Measurements from ENCODE around the gene XRCC1.

XRCC1 gene

DNA sequence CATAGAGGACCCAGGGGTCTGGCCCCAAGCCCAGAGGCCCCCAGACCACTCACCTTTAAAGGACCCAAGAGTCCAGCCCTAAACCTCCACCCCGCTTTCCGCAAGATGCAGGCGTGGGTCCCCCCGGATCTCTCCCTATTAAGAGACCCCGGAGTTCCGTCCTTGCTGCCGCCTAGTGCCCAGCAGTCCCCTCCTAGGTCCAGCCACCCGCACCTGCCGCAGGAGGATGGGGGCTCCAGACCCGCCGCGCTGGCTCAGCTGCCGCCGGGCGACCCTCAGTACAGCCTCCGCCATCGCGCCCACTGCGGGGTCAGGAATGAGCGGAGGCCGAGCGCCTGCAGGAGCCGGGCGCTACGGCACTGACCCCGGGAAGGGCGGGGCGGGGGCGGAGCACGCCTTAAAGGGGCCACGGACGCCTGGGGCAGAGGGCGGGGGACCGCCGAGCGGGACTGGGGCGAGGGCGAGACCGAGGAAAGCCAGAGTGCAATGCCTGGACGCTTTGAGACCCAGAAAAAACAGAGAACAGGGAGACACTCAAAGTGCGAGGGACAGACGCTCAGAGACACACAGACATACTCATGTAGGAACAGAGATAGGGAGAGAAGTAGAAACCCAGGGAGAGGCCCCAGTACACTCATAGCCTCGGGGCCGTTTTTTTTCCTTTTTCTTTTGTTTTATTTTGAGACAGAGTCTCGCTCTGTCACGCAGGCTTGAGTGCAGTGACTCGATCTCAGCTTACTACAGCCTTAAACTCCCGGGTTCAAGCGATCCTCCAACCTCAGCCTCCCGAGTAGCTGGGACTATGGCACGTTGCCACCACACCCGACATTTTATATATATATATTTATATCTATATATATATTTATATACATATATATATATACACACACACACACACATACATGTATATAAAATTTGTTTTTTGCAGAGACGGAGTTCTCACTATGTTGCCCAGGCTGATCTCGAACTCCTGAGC, 48.2 kb downstream of the XRCC1 start, which contains the start of gene ETHE1 (continued):
- TF ChIP-seq, protein P1, sequence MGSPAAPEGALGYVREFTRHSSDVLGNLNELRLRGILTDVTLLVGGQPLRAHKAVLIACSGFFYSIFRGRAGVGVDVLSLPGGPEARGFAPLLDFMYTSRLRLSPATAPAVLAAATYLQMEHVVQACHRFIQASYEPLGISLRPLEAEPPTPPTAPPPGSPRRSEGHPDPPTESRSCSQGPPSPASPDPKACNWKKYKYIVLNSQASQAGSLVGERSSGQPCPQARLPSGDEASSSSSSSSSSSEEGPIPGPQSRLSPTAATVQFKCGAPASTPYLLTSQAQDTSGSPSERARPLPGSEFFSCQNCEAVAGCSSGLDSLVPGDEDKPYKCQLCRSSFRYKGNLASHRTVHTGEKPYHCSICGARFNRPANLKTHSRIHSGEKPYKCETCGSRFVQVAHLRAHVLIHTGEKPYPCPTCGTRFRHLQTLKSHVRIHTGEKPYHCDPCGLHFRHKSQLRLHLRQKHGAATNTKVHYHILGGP (tag by site-specific recombination; IDR thresholded peaks at IDR 0.05) = no peak
- peak; percentile 56; the same call in 1 of the 2 replicates for TF ChIP-seq OSR2 (tag by site-specific recombination; IDR thresholded peaks at IDR 0.05)
- TF ChIP-seq MEIS1 (CRISPR knock-in tag; IDR thresholded peaks at IDR 0.05; ENCODE audit: borderline replicate concordance) = no peak
- TF ChIP-seq ZNF394 (tag by site-specific recombination; IDR thresholded peaks at IDR 0.05; ENCODE audit: borderline replicate concordance) = peak; percentile 64; the same call in 1 of the 2 replicates
- TF ChIP-seq KLF7 (tag by site-specific recombination; IDR thresholded peaks at IDR 0.05; ENCODE audit: borderline replicate concordance) = peak; percentile 97
- peak; percentile 86 for TF ChIP-seq ZNF600 (tag by site-specific recombination; IDR thresholded peaks at IDR 0.05)
- TF ChIP-seq ZFP3 (tag by site-specific recombination; IDR thresholded peaks at IDR 0.05; ENCODE audit: low read depth) = no peak

DNA sequence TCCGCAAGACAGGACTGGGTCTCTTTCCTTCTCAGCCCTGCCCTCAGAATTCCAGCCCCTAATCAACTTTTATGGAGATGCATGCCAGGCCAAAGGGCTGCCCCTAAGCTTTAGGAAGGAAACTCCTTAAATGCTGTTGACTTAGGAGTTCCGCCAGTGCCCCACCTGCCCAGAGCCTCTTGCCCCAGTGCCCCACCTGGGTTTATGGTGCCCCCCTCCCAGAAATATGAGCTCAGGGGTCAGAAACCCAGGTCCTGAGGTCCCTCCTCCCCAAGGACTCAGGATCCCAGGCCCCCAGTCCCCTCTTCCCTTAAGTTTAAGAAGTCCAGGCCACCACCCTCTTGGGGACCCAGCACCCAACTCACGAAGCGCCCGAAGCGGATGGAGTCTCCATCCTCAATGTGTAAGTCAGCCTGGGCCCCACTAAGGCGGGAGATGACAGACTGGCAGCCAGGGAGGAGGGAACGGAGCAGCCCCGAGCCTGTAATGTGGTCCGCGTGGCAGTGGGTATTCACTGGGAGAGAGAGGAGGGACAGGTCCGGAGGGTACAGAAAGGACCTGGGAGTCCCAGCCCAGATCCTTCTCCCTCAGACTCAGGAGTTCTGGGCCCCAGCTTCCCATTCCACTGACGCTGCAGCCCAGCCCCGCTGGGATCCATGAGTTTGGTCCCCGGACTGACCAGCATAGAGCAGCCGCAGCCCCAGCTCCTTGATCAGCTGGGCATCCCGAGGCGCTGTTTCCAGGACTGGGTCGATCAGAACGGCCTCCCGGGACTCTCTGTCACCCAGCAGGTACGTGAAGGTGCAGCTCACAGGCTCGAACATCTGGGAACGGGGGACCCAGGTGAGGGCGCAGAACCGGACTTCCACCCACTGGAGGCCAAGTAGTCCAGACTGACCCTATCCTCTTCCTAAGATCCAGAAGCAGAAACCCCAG, 49.2 kb downstream of the XRCC1 start:
- H3K36me3 ChIP-seq (ENCODE audit: control insufficient read depth in 2 of 2, insufficient read depth in 1 of 2, low read length in 2 of 2) = peaks cover 0 to 13% of the 10 kb centered on the region in 2 experiments; a peak in 1 of 3 replicates
- CTCF ChIA-PET = interaction anchor here (0.6 to 14.5 kb wide), 9 partner anchors 7 to 100 kb away, joined by 3 to 749 read pairs (median 5); partner anchors contain the start of gene PHLDB3
- peaks cover 30% of the 10 kb centered on the region for H3K4me1 ChIP-seq (ENCODE audit: control insufficient read depth, insufficient read depth, low read length)
- H3K9me3 ChIP-seq (ENCODE audit: control insufficient read depth, insufficient read depth, low read depth, low read length) = no peaks in the 10 kb centered on the region
- POLR2A ChIA-PET = interaction anchor here (0.5 to 2.7 kb wide), 4 partner anchors 9 to 106 kb away, joined by 3 to 10 read pairs (median 4); no protein-coding TSS in a partner anchor
- H3K4me3 ChIP-seq (ENCODE audit: low read depth, low read length) = peak overlapping the region; percentile 60
- H3K27ac ChIP-seq (ENCODE audit: extremely low read depth, low read depth, low read length) = no peak overlapping the region; the same call in 1 of the 2 replicates
- TF ChIP-seq, protein P2, sequence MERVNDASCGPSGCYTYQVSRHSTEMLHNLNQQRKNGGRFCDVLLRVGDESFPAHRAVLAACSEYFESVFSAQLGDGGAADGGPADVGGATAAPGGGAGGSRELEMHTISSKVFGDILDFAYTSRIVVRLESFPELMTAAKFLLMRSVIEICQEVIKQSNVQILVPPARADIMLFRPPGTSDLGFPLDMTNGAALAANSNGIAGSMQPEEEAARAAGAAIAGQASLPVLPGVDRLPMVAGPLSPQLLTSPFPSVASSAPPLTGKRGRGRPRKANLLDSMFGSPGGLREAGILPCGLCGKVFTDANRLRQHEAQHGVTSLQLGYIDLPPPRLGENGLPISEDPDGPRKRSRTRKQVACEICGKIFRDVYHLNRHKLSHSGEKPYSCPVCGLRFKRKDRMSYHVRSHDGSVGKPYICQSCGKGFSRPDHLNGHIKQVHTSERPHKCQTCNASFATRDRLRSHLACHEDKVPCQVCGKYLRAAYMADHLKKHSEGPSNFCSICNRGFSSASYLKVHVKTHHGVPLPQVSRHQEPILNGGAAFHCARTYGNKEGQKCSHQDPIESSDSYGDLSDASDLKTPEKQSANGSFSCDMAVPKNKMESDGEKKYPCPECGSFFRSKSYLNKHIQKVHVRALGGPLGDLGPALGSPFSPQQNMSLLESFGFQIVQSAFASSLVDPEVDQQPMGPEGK (tag by site-specific recombination; IDR thresholded peaks at IDR 0.05) = 0 out of 2 replicates have a peak, but pooled peaks have one; percentile 39
- no peak for TF ChIP-seq ZSCAN16 (tag by site-specific recombination; IDR thresholded peaks at IDR 0.05)
- no peak for TF ChIP-seq ZNF311 (tag by site-specific recombination; IDR thresholded peaks at IDR 0.05; ENCODE audit: borderline replicate concordance)
- peak; percentile 92; the same call in 1 of the 2 replicates for TF ChIP-seq ZBTB20 (tag by site-specific recombination; IDR thresholded peaks at IDR 0.05)
- no peak for TF ChIP-seq ZNF214 (tag by site-specific recombination; IDR thresholded peaks at IDR 0.05; ENCODE audit: borderline replicate concordance)
- TF ChIP-seq, protein P3, sequence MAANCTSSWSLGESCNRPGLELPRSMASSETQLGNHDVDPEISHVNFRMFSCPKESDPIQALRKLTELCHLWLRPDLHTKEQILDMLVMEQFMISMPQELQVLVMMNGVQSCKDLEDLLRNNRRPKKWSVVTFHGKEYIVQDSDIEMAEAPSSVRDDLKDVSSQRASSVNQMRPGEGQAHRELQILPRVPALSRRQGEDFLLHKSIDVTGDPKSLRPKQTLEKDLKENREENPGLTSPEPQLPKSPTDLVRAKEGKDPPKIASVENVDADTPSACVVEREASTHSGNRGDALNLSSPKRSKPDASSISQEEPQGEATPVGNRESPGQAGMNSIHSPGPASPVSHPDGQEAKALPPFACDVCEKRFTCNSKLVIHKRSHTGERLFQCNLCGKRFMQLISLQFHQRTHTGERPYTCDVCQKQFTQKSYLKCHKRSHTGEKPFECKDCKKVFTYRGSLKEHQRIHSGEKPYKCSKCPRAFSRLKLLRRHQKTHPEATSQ (tag by site-specific recombination; IDR thresholded peaks at IDR 0.05) = no peak
- no peak for TF ChIP-seq ZNF146 (tag by site-specific recombination; IDR thresholded peaks at IDR 0.05)
- TF ChIP-seq, protein P4, sequence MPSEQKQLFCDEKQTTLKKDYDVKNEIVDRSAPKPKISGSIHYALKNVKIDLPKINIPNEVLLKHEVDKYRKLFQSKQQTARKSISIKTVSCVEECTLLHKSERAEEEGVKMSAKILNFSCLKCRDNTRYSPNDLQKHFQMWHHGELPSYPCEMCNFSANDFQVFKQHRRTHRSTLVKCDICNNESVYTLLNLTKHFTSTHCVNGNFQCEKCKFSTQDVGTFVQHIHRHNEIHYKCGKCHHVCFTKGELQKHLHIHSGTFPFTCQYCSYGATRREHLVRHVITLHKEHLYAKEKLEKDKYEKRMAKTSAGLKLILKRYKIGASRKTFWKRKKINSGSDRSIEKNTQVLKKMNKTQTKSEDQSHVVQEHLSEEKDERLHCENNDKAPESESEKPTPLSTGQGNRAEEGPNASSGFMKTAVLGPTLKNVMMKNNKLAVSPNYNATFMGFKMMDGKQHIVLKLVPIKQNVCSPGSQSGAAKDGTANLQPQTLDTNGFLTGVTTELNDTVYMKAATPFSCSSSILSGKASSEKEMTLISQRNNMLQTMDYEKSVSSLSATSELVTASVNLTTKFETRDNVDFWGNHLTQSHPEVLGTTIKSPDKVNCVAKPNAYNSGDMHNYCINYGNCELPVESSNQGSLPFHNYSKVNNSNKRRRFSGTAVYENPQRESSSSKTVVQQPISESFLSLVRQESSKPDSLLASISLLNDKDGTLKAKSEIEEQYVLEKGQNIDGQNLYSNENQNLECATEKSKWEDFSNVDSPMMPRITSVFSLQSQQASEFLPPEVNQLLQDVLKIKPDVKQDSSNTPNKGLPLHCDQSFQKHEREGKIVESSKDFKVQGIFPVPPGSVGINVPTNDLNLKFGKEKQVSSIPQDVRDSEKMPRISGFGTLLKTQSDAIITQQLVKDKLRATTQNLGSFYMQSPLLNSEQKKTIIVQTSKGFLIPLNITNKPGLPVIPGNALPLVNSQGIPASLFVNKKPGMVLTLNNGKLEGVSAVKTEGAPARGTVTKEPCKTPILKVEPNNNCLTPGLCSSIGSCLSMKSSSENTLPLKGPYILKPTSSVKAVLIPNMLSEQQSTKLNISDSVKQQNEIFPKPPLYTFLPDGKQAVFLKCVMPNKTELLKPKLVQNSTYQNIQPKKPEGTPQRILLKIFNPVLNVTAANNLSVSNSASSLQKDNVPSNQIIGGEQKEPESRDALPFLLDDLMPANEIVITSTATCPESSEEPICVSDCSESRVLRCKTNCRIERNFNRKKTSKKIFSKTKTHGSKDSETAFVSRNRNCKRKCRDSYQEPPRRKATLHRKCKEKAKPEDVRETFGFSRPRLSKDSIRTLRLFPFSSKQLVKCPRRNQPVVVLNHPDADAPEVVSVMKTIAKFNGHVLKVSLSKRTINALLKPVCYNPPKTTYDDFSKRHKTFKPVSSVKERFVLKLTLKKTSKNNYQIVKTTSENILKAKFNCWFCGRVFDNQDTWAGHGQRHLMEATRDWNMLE (tag by site-specific recombination; conservative IDR thresholded peaks at IDR 0.05; ENCODE audit: low read depth) = no peak
- TF ChIP-seq, protein P5, sequence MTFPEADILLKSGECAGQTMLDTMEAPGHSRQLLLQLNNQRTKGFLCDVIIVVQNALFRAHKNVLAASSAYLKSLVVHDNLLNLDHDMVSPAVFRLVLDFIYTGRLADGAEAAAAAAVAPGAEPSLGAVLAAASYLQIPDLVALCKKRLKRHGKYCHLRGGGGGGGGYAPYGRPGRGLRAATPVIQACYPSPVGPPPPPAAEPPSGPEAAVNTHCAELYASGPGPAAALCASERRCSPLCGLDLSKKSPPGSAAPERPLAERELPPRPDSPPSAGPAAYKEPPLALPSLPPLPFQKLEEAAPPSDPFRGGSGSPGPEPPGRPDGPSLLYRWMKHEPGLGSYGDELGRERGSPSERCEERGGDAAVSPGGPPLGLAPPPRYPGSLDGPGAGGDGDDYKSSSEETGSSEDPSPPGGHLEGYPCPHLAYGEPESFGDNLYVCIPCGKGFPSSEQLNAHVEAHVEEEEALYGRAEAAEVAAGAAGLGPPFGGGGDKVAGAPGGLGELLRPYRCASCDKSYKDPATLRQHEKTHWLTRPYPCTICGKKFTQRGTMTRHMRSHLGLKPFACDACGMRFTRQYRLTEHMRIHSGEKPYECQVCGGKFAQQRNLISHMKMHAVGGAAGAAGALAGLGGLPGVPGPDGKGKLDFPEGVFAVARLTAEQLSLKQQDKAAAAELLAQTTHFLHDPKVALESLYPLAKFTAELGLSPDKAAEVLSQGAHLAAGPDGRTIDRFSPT (tag by site-specific recombination; IDR thresholded peaks at IDR 0.05) = 0 out of 2 replicates have a peak, but pooled peaks have one; percentile 22
- TF ChIP-seq SP2 (tag by site-specific recombination; IDR thresholded peaks at IDR 0.05) = peak; percentile 23; the same call in 1 of the 2 replicates
- TF ChIP-seq ZNF366 (tag by site-specific recombination; conservative IDR thresholded peaks at IDR 0.05) = no peak
- TF ChIP-seq ZNF341 (tag by site-specific recombination; IDR thresholded peaks at IDR 0.05; ENCODE audit: low read depth) = 0 out of 2 replicates have a peak, but pooled peaks have one; percentile 8

Measured in HEK293 (cell line).